Measurements from ENCODE around the gene TRANK1. TPM values are rescaled to one million over a fixed set of nuclear protein-coding genes. Genes with fewer than 3 reads are reported as not detected.
"Not testable (repeated sequence)": the region's sequence is repeated elsewhere in the genome, so short reads cannot be mapped to it uniquely, and the experiment has no call there.

Gene TRANK1
- total RNA-seq, 1 donor from 2014 or later: 4.0 TPM

GRCh38 chr3:36957862-36958686 is 13.2 kb upstream of the TRANK1 start:
- peak; percentile 28 to 55 for DNase-seq (ENCODE audit: low read depth in 2 of 2)

- no peak for DNase-seq (ENCODE audit: low read depth in 2 of 2)
These were observed 12.2 kb upstream of the TRANK1 start for GRCh38 chr3:36957063-36957462.

DNA sequence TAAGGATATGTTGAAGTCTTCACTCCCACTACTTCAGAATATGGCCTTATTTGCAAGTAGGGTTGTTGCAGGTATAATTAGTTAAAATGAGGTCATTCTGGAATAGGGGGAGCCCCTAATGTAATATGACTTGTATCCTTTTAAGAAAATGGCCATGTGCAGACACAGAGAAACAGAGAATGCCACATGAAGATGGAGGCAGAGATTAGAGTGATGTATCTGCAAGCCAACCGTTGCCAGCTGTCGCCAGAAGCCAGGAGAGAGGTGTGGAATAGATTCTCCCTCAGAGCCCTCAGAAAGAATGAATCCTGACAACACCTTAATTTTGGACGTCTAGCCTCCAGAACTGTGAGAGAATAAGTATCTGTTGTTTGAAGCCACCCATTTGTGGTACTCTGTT is 11.3 kb upstream of the TRANK1 start:
- no peak for DNase-seq (ENCODE audit: low read depth in 2 of 2)

- DNase-seq (ENCODE audit: low read depth in 2 of 2): no peak
These were observed 9.7 kb upstream of the TRANK1 start for GRCh38 chr3:36954452-36955134.

DNA sequence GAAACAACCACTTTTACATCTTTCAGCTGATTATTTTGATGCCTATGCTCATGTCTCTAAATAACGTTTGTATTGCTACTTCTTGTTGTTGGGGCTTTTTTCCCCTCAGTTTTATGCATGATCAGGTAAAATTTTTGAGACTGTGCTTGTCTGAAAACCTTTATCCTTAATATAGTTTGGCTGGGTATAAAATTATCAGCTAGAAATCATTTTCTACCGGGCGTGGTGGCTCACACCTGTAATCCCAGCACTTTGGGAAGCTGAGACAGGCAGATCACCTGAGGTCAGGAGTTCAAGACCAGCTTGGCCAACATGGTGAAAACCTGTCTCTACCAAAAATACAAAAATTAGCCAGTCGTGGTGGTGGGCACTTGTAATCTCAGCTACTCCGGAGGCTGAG is 3.0 kb upstream of the TRANK1 start:
- DNase-seq (ENCODE audit: low read depth in 2 of 2): not testable (repeated sequence)

DNA sequence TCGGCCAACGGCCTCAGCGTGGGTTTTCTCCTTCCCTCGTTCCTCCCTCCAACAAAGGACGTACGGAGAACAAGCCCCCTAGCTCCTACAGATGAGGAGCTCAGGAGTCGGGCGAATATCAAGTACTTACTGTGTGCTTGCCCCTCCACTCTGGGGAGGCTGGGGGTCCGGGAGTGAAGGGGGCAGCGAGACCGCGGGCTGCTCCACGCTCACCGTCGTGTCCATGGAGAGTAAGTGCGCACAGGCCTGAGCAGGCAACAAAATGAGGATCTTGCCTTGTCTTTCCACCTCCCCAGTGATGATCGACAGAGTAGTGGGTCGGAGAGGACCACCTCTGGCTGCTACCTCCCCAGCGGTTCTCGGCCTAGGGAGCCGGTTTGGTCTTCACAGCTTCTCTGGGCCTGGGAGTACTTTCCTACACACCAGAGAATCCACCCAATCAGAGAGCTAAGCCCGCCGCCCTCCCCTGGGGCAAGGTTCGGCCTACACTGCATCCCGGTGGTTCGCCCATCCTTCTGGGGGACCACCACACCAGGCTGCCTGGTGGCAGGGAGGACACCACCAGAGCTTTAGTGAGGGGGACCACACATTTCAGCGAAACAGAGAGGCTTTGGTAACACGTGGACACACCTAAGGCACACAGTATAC is 603 bp upstream of the TRANK1 start:
- DNase-seq (ENCODE audit: low read depth in 2 of 2): no peak

DNA sequence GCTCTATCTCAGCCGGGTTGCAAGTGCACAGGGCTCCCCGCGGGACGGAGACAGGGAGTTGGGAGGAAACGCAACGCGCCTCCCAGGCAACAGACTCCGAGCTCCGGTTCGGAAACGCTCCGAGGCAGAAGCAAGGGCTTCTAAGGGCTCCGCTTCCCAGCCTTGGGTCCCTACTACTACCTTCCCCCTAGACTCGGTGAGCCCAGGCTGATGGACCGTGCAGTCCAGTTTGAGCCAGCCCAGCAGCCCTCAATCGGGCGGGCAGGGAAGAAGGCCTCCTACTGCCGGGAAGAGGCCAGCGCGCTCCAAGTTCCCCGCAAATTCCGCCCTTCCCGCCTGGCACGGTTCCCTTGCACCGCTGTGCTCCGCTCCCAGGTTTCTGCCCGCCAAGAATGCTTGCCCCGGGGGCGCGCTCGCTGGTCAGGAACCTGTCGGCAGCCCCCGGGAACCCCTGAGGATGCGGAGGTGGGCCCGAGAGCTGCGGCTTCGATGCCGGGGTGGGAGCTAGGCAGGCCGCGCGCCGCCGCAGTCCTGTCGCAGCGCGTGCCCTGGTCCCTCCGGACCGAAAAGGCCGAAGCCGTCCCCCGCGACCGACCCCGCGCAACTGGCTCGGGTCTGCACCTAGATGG is 728 bp downstream of the TRANK1 start:
- peak; percentile 51 to 59 for DNase-seq (ENCODE audit: low read depth in 2 of 2)

- no peak for DNase-seq (ENCODE audit: low read depth in 2 of 2)
These were observed 1.3 kb downstream of the TRANK1 start for GRCh38 chr3:36943601-36944000.

DNA sequence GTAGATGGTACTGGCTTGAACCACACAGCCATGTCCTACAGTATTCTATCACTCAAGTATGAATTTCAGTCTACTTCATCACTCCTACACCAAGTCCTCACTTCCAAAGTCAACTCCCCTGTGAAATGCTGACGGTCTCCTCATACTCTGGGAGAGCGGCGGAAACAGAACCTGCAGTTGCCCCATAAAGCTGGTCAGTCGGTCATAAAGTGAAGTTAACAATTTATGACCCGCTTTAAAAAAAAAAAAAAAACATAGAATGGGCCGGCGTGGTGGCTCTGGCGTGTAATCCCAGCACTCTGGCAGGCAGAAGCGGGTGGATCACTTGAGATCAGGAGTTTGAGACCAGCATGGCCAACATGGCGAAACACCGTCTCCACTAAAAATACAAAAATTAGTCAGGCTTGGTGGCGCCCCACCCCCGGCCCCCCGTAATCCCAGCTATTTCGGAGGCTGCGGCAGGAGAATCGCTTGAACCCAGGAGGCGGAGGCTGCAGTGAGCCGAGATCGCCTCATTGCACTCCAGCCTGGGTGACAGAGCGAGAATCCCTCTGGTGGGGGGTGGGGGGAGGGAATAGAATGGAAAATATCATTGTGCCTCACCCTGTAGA is 2.1 kb downstream of the TRANK1 start:
- DNase-seq (ENCODE audit: low read depth in 2 of 2): no peak

GRCh38 chr3:36941658-36942057 is 3.2 kb downstream of the TRANK1 start:
- DNase-seq (ENCODE audit: low read depth in 2 of 2): no peak

GRCh38 chr3:36941162-36941561 is 3.7 kb downstream of the TRANK1 start:
- DNase-seq (ENCODE audit: low read depth in 2 of 2): no peak

GRCh38 chr3:36937492-36937891 is 7.4 kb downstream of the TRANK1 start:
- DNase-seq (ENCODE audit: low read depth in 2 of 2): no peak

- DNase-seq (ENCODE audit: low read depth in 2 of 2): no peak
These were observed 11.1 kb downstream of the TRANK1 start for GRCh38 chr3:36933540-36934296.

DNA sequence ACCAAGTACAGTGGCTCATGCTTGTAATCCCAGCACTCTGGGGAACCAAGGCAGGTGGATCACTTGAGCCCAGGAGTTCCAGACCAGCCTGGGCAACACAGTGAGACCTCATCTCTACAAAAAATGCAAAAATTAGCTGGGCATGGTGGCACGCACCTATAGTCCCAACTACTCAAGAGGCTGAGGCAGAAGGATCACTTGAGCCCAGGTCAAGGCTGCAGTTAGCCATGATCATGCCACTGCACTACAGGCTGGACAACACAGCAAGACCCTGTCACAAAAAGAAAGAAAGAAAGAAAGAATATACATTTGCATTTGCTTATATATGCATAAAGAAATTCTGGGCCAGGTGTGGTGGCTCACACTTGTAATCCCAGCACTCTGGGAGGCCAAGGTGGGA is 13.4 kb downstream of the TRANK1 start:
- DNase-seq (ENCODE audit: low read depth in 2 of 2): not testable (repeated sequence)

GRCh38 chr3:36928220-36928619 is 16.6 kb downstream of the TRANK1 start:
- DNase-seq (ENCODE audit: low read depth in 2 of 2): no peak

- DNase-seq (ENCODE audit: low read depth in 2 of 2): no peak
These were observed 18.5 kb downstream of the TRANK1 start for GRCh38 chr3:36926292-36926897.

GRCh38 chr3:36924744-36925521 is 19.9 kb downstream of the TRANK1 start:
- DNase-seq (ENCODE audit: low read depth in 2 of 2): no peak

- no peak for DNase-seq (ENCODE audit: low read depth in 2 of 2)
These were observed 20.7 kb downstream of the TRANK1 start for GRCh38 chr3:36923981-36924743.

DNA sequence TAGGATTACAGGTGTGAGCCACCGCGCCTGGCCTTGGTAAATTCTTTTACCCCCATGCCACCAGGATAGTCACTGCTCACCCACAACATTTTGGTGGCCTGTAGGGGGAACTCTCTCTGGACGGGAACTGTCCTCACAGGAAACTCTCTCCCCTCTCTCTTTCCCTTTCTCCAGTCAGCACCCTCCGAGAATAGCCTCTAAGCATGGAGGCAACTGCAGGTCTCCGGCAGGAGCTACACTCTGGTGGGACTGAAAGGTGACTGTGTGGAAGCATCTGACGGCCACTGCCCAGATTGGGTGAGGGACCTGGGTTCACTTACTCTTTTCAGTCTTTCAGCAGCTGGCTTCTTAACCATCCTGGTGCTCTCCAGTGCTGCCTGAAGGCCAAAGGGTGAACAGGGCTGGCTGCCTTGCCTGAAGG is 21.3 kb downstream of the TRANK1 start:
- no peak for DNase-seq (ENCODE audit: low read depth in 2 of 2)
